ENCODE results near the gene TCF12.

DNA sequence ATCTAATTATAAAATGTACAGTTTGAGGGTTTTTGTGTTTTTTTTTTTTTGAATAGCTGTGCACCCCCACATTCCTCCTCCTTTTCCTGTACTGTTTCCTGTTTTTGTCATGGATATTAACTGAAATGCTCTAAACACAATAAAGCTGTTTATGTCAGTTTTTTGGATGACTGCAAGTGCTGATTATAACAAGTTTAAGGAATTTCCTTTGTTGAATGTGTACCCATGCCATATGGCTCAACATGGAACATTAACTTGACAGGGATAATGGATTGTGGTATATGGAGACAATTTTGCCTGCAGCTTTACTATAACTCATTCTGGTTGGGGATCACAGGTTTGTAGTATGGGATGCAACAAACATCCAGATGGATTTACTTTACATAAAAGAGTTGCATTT lies 216.4 kb downstream of the TCF12 start:
- TF ChIP-seq, protein P1, sequence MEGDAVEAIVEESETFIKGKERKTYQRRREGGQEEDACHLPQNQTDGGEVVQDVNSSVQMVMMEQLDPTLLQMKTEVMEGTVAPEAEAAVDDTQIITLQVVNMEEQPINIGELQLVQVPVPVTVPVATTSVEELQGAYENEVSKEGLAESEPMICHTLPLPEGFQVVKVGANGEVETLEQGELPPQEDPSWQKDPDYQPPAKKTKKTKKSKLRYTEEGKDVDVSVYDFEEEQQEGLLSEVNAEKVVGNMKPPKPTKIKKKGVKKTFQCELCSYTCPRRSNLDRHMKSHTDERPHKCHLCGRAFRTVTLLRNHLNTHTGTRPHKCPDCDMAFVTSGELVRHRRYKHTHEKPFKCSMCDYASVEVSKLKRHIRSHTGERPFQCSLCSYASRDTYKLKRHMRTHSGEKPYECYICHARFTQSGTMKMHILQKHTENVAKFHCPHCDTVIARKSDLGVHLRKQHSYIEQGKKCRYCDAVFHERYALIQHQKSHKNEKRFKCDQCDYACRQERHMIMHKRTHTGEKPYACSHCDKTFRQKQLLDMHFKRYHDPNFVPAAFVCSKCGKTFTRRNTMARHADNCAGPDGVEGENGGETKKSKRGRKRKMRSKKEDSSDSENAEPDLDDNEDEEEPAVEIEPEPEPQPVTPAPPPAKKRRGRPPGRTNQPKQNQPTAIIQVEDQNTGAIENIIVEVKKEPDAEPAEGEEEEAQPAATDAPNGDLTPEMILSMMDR (IDR thresholded peaks at IDR 0.05) = no peak
- TF ChIP-seq POLR2A (IDR thresholded peaks at IDR 0.05) = no peak
